ENCODE data around the gene LYPD3.

Gene LYPD3

GRCh38 chr19:43498233-43498842, 32.9 kb upstream of the LYPD3 start:
- no peaks in the 10 kb centered on the region for H3K9me3 Mint-ChIP-seq
- H3K4me1 Mint-ChIP-seq (ENCODE audit: low read depth) = peaks cover 9% of the 10 kb centered on the region
- H3K4me3 Mint-ChIP-seq = no peak overlapping the region
- H3K27ac Mint-ChIP-seq = no peak overlapping the region
- peaks cover 13% of the 10 kb centered on the region for H3K36me3 Mint-ChIP-seq (ENCODE audit: low read depth)
- H3K27me3 Mint-ChIP-seq (ENCODE audit: low read depth) = no peaks in the 10 kb centered on the region

GRCh38 chr19:43496960-43497359, 31.6 kb upstream of the LYPD3 start:
- peaks cover 3% of the 10 kb centered on the region for H3K4me1 Mint-ChIP-seq (ENCODE audit: low read depth)
- H3K36me3 Mint-ChIP-seq (ENCODE audit: low read depth) = peaks cover 8% of the 10 kb centered on the region
- no peaks in the 10 kb centered on the region for H3K9me3 Mint-ChIP-seq
- no peaks in the 10 kb centered on the region for H3K27me3 Mint-ChIP-seq (ENCODE audit: low read depth)
- H3K4me3 Mint-ChIP-seq = no peak overlapping the region
- H3K27ac Mint-ChIP-seq = no peak overlapping the region

GRCh38 chr19:43495082-43495481, 29.7 kb upstream of the LYPD3 start:
- H3K4me1 Mint-ChIP-seq (ENCODE audit: low read depth) = peaks cover 2% of the 10 kb centered on the region
- H3K27ac Mint-ChIP-seq = no peak overlapping the region
- H3K9me3 Mint-ChIP-seq = no peaks in the 10 kb centered on the region
- no peak overlapping the region for H3K4me3 Mint-ChIP-seq
- H3K36me3 Mint-ChIP-seq (ENCODE audit: low read depth) = peaks cover 9% of the 10 kb centered on the region
- H3K27me3 Mint-ChIP-seq (ENCODE audit: low read depth) = no peaks in the 10 kb centered on the region

GRCh38 chr19:43490759-43491158, 25.4 kb upstream of the LYPD3 start:
- Mint-ChIP-seq H3K9me3 (no peaks in the 10 kb centered on the region), H3K4me3 (no peak overlapping the region), H3K36me3 (ENCODE audit: low read depth) (peaks cover 9% of the 10 kb centered on the region), H3K27me3 (ENCODE audit: low read depth) (no peaks in the 10 kb centered on the region), H3K27ac (no peak overlapping the region), H3K4me1 (ENCODE audit: low read depth) (no peaks in the 10 kb centered on the region)

GRCh38 chr19:43489979-43490599, 24.7 kb upstream of the LYPD3 start:
- Mint-ChIP-seq H3K27ac (no peak overlapping the region), H3K4me1 (ENCODE audit: low read depth) (no peaks in the 10 kb centered on the region), H3K27me3 (ENCODE audit: low read depth) (no peaks in the 10 kb centered on the region), H3K36me3 (ENCODE audit: low read depth) (peaks cover 6% of the 10 kb centered on the region), H3K4me3 (no peak overlapping the region), H3K9me3 (no peaks in the 10 kb centered on the region)

- Mint-ChIP-seq H3K27me3 (ENCODE audit: low read depth) (no peaks in the 10 kb centered on the region), H3K4me1 (ENCODE audit: low read depth) (no peaks in the 10 kb centered on the region), H3K27ac (no peak overlapping the region), H3K4me3 (no peak overlapping the region), H3K36me3 (ENCODE audit: low read depth) (peaks cover 4% of the 10 kb centered on the region), H3K9me3 (no peaks in the 10 kb centered on the region)
Observed at GRCh38 chr19:43489310-43489709, 23.9 kb upstream of the LYPD3 start.

GRCh38 chr19:43488179-43488578, 22.8 kb upstream of the LYPD3 start:
- no peaks in the 10 kb centered on the region for H3K9me3 Mint-ChIP-seq
- no peak overlapping the region for H3K27ac Mint-ChIP-seq
- peaks cover 4% of the 10 kb centered on the region for H3K36me3 Mint-ChIP-seq (ENCODE audit: low read depth)
- H3K4me3 Mint-ChIP-seq = no peak overlapping the region
- H3K4me1 Mint-ChIP-seq (ENCODE audit: low read depth) = no peaks in the 10 kb centered on the region
- no peaks in the 10 kb centered on the region for H3K27me3 Mint-ChIP-seq (ENCODE audit: low read depth)

- Mint-ChIP-seq H3K36me3 (ENCODE audit: low read depth) (peaks cover 4% of the 10 kb centered on the region), H3K9me3 (no peaks in the 10 kb centered on the region), H3K4me3 (no peak overlapping the region), H3K27me3 (ENCODE audit: low read depth) (no peaks in the 10 kb centered on the region), H3K27ac (no peak overlapping the region), H3K4me1 (ENCODE audit: low read depth) (no peaks in the 10 kb centered on the region)
Observed at GRCh38 chr19:43486412-43486811, 21.0 kb upstream of the LYPD3 start.

GRCh38 chr19:43485951-43486350, 20.5 kb upstream of the LYPD3 start:
- Mint-ChIP-seq H3K27me3 (ENCODE audit: low read depth) (no peaks in the 10 kb centered on the region), H3K4me3 (no peak overlapping the region), H3K27ac (no peak overlapping the region), H3K36me3 (ENCODE audit: low read depth) (peaks cover 4% of the 10 kb centered on the region), H3K4me1 (ENCODE audit: low read depth) (no peaks in the 10 kb centered on the region), H3K9me3 (no peaks in the 10 kb centered on the region)

GRCh38 chr19:43483281-43483680, 17.9 kb upstream of the LYPD3 start:
- Mint-ChIP-seq H3K36me3 (ENCODE audit: low read depth) (no peaks in the 10 kb centered on the region), H3K27me3 (ENCODE audit: low read depth) (no peaks in the 10 kb centered on the region), H3K27ac (no peak overlapping the region), H3K4me3 (no peak overlapping the region), H3K4me1 (ENCODE audit: low read depth) (no peaks in the 10 kb centered on the region), H3K9me3 (no peaks in the 10 kb centered on the region)

- Mint-ChIP-seq H3K4me3 (no peak overlapping the region), H3K27me3 (ENCODE audit: low read depth) (no peaks in the 10 kb centered on the region), H3K27ac (no peak overlapping the region), H3K36me3 (ENCODE audit: low read depth) (peaks cover 3% of the 10 kb centered on the region), H3K4me1 (ENCODE audit: low read depth) (no peaks in the 10 kb centered on the region), H3K9me3 (no peaks in the 10 kb centered on the region)
Observed at GRCh38 chr19:43482193-43482592, 16.8 kb upstream of the LYPD3 start.

- H3K36me3 Mint-ChIP-seq (ENCODE audit: low read depth) = peaks cover 3% of the 10 kb centered on the region
- no peaks in the 10 kb centered on the region for H3K27me3 Mint-ChIP-seq (ENCODE audit: low read depth)
- no peaks in the 10 kb centered on the region for H3K4me1 Mint-ChIP-seq (ENCODE audit: low read depth)
- no peaks in the 10 kb centered on the region for H3K9me3 Mint-ChIP-seq
- H3K4me3 Mint-ChIP-seq = no peak overlapping the region
- no peak overlapping the region for H3K27ac Mint-ChIP-seq
Observed at GRCh38 chr19:43481701-43482100, 16.3 kb upstream of the LYPD3 start.

GRCh38 chr19:43480574-43480973, 15.2 kb upstream of the LYPD3 start:
- no peaks in the 10 kb centered on the region for H3K9me3 Mint-ChIP-seq
- no peak overlapping the region for H3K4me3 Mint-ChIP-seq
- peaks cover 3% of the 10 kb centered on the region for H3K4me1 Mint-ChIP-seq (ENCODE audit: low read depth)
- no peaks in the 10 kb centered on the region for H3K27me3 Mint-ChIP-seq (ENCODE audit: low read depth)
- H3K36me3 Mint-ChIP-seq (ENCODE audit: low read depth) = peaks cover 4% of the 10 kb centered on the region
- no peak overlapping the region for H3K27ac Mint-ChIP-seq

GRCh38 chr19:43479961-43480561, 14.7 kb upstream of the LYPD3 start:
- Mint-ChIP-seq H3K4me1 (ENCODE audit: low read depth) (peaks cover 7% of the 10 kb centered on the region), H3K4me3 (no peak overlapping the region), H3K27me3 (ENCODE audit: low read depth) (no peaks in the 10 kb centered on the region), H3K36me3 (ENCODE audit: low read depth) (peaks cover 7% of the 10 kb centered on the region), H3K27ac (no peak overlapping the region), H3K9me3 (no peaks in the 10 kb centered on the region)

- no peak overlapping the region for H3K27ac Mint-ChIP-seq
- no peak overlapping the region for H3K4me3 Mint-ChIP-seq
- no peaks in the 10 kb centered on the region for H3K27me3 Mint-ChIP-seq (ENCODE audit: low read depth)
- H3K9me3 Mint-ChIP-seq = no peaks in the 10 kb centered on the region
- peaks cover 7% of the 10 kb centered on the region for H3K36me3 Mint-ChIP-seq (ENCODE audit: low read depth)
- peaks cover 7% of the 10 kb centered on the region for H3K4me1 Mint-ChIP-seq (ENCODE audit: low read depth)
Observed at GRCh38 chr19:43479226-43479625, 13.8 kb upstream of the LYPD3 start.
